HL-60 (cell line): Measurements from ENCODE around the gene FOLR3.
"Not testable (repeated sequence)": the region's sequence is repeated elsewhere in the genome, so short reads cannot be mapped to it uniquely, and the experiment has no call there.

Source experiments
- DNase-seq, 2 experiments: peaks; one replicate each; pipeline ENCODE4 v3.0.0-alpha.2; 2010 to 2020; ENCODE audit warnings: low read depth in 1 of 2, low spot score in 1 of 2
- H3K27ac ChIP-seq: fragments of 250-450 bp; sonication (Bioruptor Pico); replicated peaks from 2 replicates; pipeline ENCODE4 v1.5.1; 2020; ENCODE audit warnings: mild to moderate bottlenecking, moderate library complexity
- H3K27me3 ChIP-seq: fragments of 250-450 bp; sonication (Bioruptor Pico); 2 replicates; pipeline ENCODE4 v1.5.1; 2021; ENCODE audit warnings: mild to moderate bottlenecking, moderate library complexity; ENCODE audit not compliant: insufficient read depth, poor library complexity, severe bottlenecking
- H3K4me3 ChIP-seq: replicated peaks from 2 replicates; pipeline ENCODE4 v1.5.1; 2011; ENCODE audit warnings: mild to moderate bottlenecking, control low read depth, low read length; ENCODE audit not compliant: insufficient read depth
- GABPA ChIP-seq: IDR thresholded peaks from 2 replicates; pipeline ENCODE4 v1.6.1; 2012; ENCODE audit warnings: low read depth
- POLR2AphosphoS5 ChIP-seq: IDR thresholded peaks from 2 replicates; pipeline ENCODE4 v1.6.1; 2012; ENCODE audit warnings: low read depth
- SPI1 ChIP-seq: IDR thresholded peaks from 2 replicates; pipeline ENCODE4 v1.6.1; 2012; ENCODE audit warnings: low read depth, mild to moderate bottlenecking, borderline replicate concordance
- TF ChIP-seq, protein P1 (sequence below): IDR thresholded peaks from 2 replicates; pipeline ENCODE4 v1.6.1; 2012; ENCODE audit warnings: low read depth; ENCODE audit not compliant: insufficient replicate concordance
- TF ChIP-seq, protein P2 (sequence below): IDR thresholded peaks from one replicate; pipeline ENCODE4 v1.5.1; 2011; ENCODE audit warnings: low read length, control low read depth, inconsistent platforms; ENCODE audit not compliant: insufficient read depth

Gene FOLR3

DNA sequence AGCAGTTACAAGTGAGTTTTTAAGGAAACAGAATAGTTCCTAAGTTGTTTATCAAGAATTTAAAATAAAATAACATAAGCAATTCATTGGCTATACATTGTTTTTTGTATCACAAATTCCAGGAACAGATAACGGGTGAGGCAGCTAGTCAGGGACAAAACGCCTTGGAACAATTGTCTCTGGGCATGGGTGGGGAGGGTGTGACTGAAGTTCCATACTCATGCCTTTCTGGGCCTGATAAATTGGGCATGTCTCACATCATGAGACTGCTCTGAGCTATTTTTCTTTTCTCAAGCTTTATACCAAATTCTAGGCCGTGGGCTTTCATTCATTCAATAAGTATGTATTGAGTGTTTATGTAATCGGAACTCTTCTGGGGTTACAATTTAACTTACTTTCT lies 21.6 kb downstream of the FOLR3 start:
- no peak for DNase-seq
- H3K27me3 ChIP-seq, result no peaks in the 10 kb centered on the region
- TF ChIP-seq GABPA, result no peak
- TF ChIP-seq SPI1, result no peak
- TF ChIP-seq, protein P1, sequence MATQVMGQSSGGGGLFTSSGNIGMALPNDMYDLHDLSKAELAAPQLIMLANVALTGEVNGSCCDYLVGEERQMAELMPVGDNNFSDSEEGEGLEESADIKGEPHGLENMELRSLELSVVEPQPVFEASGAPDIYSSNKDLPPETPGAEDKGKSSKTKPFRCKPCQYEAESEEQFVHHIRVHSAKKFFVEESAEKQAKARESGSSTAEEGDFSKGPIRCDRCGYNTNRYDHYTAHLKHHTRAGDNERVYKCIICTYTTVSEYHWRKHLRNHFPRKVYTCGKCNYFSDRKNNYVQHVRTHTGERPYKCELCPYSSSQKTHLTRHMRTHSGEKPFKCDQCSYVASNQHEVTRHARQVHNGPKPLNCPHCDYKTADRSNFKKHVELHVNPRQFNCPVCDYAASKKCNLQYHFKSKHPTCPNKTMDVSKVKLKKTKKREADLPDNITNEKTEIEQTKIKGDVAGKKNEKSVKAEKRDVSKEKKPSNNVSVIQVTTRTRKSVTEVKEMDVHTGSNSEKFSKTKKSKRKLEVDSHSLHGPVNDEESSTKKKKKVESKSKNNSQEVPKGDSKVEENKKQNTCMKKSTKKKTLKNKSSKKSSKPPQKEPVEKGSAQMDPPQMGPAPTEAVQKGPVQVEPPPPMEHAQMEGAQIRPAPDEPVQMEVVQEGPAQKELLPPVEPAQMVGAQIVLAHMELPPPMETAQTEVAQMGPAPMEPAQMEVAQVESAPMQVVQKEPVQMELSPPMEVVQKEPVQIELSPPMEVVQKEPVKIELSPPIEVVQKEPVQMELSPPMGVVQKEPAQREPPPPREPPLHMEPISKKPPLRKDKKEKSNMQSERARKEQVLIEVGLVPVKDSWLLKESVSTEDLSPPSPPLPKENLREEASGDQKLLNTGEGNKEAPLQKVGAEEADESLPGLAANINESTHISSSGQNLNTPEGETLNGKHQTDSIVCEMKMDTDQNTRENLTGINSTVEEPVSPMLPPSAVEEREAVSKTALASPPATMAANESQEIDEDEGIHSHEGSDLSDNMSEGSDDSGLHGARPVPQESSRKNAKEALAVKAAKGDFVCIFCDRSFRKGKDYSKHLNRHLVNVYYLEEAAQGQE, result no peak
- no peak for TF ChIP-seq POLR2AphosphoS5
- TF ChIP-seq, protein P2, sequence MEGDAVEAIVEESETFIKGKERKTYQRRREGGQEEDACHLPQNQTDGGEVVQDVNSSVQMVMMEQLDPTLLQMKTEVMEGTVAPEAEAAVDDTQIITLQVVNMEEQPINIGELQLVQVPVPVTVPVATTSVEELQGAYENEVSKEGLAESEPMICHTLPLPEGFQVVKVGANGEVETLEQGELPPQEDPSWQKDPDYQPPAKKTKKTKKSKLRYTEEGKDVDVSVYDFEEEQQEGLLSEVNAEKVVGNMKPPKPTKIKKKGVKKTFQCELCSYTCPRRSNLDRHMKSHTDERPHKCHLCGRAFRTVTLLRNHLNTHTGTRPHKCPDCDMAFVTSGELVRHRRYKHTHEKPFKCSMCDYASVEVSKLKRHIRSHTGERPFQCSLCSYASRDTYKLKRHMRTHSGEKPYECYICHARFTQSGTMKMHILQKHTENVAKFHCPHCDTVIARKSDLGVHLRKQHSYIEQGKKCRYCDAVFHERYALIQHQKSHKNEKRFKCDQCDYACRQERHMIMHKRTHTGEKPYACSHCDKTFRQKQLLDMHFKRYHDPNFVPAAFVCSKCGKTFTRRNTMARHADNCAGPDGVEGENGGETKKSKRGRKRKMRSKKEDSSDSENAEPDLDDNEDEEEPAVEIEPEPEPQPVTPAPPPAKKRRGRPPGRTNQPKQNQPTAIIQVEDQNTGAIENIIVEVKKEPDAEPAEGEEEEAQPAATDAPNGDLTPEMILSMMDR, result no peak

DNA sequence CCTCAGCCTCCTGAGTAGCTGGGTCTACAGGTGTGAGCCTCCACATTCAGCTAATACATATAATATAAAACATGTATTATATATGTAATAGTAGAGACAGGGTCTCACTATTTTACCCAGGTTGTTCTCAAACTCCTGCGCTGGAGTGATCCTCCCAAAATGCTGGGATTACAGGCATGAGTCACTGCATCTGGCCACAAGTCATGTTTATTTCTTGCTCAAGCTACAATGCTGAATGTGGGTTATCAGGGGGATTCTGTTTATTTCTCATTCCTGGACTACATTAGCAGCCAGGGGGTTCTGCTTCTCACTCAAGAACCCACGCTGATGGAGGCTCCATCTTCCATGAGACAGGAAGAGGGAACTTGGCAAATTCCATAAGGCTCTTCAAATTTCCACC lies 24.8 kb downstream of the FOLR3 start:
- H3K27ac ChIP-seq, result no peak overlapping the region
- no peak overlapping the region for H3K4me3 ChIP-seq
- no peak for DNase-seq
- no peak for TF ChIP-seq POLR2AphosphoS5
- H3K27me3 ChIP-seq, result no peaks in the 10 kb centered on the region

More for the DNA sequence above, 21.6 kb downstream of the FOLR3 start:
- Histone ChIP-seq H3K27ac (no peak overlapping the region), H3K4me3 (no peak overlapping the region)

DNA sequence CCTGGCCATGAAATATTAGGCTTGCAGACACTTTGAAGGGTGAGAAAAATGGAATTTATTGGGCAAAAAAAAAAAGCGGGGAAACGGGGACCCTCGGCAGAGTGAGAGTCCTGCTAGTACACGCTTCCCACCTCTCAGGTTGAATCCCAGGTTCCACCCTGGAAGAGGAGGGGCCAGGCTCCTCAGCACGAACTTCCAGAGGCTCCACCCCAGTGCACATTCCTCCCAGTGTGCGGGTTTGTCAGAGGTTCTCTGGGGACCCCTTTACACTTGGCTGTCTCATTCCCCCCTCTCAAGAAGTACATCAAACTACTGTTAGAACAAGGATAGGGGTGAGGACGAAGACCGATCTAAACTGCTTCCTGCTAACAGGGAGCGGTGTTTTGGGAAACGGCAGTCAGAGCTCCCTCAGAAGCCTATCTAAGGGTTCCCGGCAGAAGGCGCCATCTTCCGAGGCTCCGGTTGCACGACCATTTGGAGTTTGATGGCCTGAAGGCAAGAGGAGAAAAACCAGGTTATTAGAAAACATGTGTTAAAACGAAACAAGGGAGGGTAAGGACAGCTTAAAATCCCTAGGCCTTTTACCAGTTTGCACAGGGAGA lies 27.5 kb downstream of the FOLR3 start:
- no peaks in the 10 kb centered on the region for H3K27me3 ChIP-seq
- no peak for TF ChIP-seq POLR2AphosphoS5
- TF ChIP-seq, protein P2, result no peak
- no peak for DNase-seq
- H3K27ac ChIP-seq, result no peak overlapping the region
- H3K4me3 ChIP-seq, result no peak overlapping the region

DNA sequence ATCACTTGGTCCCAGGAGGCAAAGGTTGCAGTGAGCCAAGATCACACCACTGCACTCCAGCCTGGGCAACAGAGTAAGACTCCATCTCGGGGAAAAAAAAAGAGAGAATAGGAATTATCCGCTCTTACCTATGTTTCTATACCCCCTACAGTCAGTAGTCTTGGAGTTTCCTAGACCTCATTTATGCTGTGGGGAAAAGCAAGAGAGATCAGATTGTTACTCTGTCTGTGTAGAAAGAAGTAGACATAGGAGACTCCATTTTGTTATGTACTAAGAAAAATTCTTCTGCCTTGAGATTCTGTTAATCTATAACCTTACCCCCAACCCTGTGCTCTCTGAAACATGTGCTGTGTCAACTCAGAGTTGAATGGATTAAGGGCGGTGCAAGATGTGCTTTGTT lies 28.7 kb downstream of the FOLR3 start:
- not testable (repeated sequence) for H3K4me3 ChIP-seq, DNase-seq, H3K27ac ChIP-seq, H3K27me3 ChIP-seq

DNA sequence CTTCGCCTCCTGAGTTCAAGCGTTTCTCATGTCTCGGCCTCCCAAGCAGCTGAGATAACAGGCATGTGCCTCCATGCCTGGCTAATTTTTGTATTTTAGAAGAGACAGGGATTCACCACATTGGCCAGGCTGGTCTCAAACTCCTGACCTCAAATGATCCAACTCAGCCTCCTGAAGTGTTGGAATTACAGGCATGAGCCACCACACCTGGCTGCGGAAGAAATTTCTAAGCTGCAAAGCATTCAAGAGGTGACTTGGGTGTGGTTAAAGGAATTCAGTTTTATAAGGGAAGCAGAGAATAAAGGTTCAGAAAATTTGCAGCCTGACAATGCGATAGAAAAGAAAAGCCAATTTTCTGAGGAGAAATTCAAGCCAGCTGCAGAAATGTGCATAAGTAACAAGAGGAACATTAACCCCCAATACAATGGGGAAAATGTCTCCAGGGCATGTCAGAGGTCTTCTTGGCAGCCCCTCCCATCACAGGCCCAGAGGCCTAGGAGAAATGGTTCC lies 33.6 kb downstream of the FOLR3 start:
- H3K27me3 ChIP-seq, H3K27ac ChIP-seq, H3K4me3 ChIP-seq, DNase-seq: not testable (repeated sequence)

DNA sequence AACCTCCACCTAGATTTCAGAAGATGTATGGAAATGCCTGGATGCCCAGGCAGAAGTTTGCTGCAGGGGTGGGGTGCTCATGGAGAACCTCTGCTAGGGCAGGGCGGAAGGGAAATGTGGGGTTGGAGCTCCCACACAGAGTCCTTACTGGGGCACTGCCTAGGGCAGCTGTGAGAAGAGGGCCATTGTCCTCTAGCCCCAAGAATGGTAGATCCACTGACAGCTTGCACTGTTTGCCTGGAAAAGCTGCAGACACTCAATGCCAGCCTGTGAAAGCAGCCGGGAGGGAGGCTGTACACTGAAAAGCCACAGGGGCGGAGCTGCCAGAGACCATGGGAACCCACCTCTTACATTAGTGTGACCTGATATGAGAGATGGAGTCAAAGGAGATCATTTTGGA lies 34.2 kb downstream of the FOLR3 start:
- not testable (repeated sequence) for H3K4me3 ChIP-seq, H3K27ac ChIP-seq, H3K27me3 ChIP-seq, DNase-seq

DNA sequence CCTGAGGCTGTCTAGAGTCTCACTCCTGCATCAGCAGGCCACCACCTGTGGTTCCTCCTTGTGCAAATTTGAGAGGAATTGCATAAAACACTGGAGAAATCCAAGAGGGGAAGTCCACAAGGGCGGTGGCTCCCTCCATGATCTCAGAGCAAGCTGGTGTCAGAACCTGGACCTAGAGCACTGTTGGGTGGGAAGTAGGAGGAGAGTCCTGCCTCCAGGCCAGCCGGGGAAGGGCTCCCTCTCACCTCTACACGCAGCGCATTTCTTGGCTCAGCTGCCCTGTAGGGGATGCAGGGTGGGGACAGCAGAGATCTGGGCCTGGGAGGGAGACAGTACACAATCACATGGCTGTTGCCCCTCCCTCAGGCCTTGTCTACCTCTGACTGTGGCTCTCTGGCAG lies 36.5 kb downstream of the FOLR3 start:
- H3K4me3 ChIP-seq, H3K27me3 ChIP-seq, H3K27ac ChIP-seq: not testable (repeated sequence)
- DNase-seq, result peak; percentile 53 to 77
- TF ChIP-seq SPI1, result peak; percentile 46; the same call in 1 of the 2 replicates
